Measurements from ENCODE around the gene AQP7. TPM values are rescaled to one million over a fixed set of nuclear protein-coding genes. Genes with fewer than 3 reads are reported as not detected.
A peak's percentile ranks its signal among the peaks of the same experiment; 100 is the strongest.

The AQP7 gene
- total and polyA plus RNA-seq, 7 experiments from 2014 or later, result 0.32 to 1.9 (median 0.87) TPM; not detected in 1

DNA sequence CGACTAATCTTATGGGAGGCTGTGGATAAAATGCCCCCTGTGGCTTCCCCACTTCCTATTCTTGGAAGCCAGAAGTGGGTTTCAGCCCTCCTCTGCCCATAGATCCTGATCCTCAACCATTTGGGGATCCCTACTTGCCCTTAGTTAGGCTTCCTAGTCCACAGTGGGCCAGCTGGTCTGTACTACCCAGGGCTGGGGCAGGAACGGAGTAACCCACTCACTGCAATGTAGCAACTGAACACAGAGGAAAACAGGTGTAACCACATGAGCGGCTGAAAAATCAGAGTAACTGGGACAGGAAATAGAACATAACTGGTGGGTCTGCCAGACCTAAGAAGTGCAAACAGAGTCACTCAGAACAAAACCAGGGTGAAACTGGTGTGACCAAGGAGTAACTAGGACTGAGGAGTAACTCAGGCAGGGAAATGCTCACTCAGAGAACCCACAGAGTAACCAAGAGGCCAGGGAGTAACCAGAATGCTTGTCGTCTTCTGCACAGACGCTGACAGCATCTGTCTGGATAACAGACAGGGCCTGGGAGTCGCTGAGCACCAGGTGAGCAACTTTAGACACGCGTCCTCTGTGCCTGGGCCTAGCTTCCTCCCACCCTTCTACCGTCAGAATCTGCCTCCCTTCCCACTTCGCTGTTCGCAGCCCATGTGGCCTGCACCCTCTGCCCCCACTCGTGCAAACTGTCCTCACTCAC is 44.0 kb upstream of the AQP7 start:
- Histone ChIP-seq H3K4me3 (ENCODE audit: low read length) (peak overlapping the region; percentile 86), H3K36me3 (ENCODE audit: control insufficient read depth in 2 of 3, insufficient read depth in 3 of 3, low read length in 3 of 3) (peaks cover 0 to 27% (median 20%) of the 10 kb centered on the region in 3 experiments), H3K9me3 (ENCODE audit: control insufficient read depth in 2 of 3, low read length in 3 of 3) (no peaks in the 10 kb centered on the region), H3K4me1 (ENCODE audit: control insufficient read depth in 2 of 2, insufficient read depth in 2 of 2, low read length in 2 of 2) (peaks cover 27 to 36% of the 10 kb centered on the region in 2 donors), H3K27ac (ENCODE audit: low read depth, low read length) (peak overlapping the region; percentile 85), H3K27me3 (ENCODE audit: control insufficient read depth in 2 of 2, insufficient read depth in 2 of 2, low read length in 2 of 2) (no peaks in the 10 kb centered on the region)
- DNase-seq, result peak in 8 of 9 donors; percentile 52 to 77 (median 68)
- POLR2A ChIA-PET, result interaction anchor here (0.7 to 5.8 kb wide), 11 partner anchors 12 to 159 kb away, joined by 3 to 102 read pairs (median 6); partner anchors contain the start of genes NFX1 and NOL6
- ATAC-seq, result peak; percentile 69
- Mint-ChIP-seq H3K27me3 (no peaks in the 10 kb centered on the region), H3K9me3 (peaks cover 0 to 2% (median 0%) of the 10 kb centered on the region in 11 donors), H3K27ac (peak overlapping the region; percentile 81 to 97 (median 95)), H3K36me3 (peaks cover 0 to 24% (median 4%) of the 10 kb centered on the region in 5 donors), H3K4me3 (peak overlapping the region; percentile 89 to 98 (median 94)), H3K4me1 (peaks cover 23 to 59% (median 45%) of the 10 kb centered on the region in 7 donors)
- intact Hi-C loops (cut with micrococcal nuclease), result loop anchor here in 1 of 2 donors (1.0 kb wide), 7 partner anchors 8 to 156 kb away; partner anchors contain the start of gene NFX1
- CTCF ChIA-PET, result interaction anchor here (0.6 to 8.5 kb wide), 7 partner anchors 16 to 159 kb away, joined by 3 to 134 read pairs (median 17); partner anchors contain the start of gene NOL6

DNA sequence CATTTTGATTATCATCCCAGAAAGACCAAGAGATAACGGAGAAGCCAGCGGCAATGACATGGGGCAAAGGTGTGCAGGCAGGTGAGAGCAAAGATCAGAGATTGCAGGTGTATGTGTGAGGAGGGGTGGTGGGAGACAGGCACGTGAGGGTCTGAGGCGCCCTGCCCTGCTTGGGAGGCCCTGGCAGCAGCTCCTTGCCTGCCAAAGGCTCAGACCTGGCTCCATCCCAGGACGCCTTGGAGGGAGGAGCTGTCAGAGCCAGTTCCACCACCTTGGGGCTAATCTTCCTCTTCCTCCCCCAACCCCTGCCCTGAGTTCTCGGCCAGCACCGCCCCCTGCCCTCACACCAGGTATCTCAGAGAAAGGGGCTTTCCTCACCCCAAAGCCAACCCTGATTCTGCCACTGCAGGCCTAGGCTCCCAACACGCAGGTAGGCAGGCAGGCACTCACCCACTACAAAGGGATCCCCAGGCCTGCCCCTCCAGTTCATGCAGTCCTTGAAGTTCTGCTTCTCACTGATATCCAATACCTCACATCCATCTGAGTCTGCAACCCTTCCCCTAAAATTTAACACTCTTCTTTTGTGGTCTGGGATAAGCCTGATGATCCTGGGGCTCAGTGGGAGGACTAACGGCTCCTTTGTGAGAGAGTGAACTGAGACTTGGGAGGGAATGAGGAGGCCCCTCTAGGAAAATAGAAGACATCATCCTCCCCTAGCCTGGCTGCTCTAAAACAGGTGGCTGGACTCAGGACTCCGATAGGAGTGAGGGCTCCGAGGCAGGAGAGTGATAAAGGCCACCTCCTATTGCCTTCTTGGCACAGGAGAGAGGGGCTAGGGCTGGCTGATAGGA is 43.2 kb upstream of the AQP7 start:
- H3K27ac ChIP-seq (ENCODE audit: low read depth, low read length), result peak overlapping the region; percentile 85
- Mint-ChIP-seq H3K27me3 (no peaks in the 10 kb centered on the region), H3K4me1 (peaks cover 23 to 59% (median 45%) of the 10 kb centered on the region in 7 donors), H3K27ac (peak overlapping the region; percentile 81 to 97 (median 95)), H3K36me3 (peaks cover 0 to 30% (median 2%) of the 10 kb centered on the region in 5 donors), H3K9me3 (peaks cover 0 to 2% (median 0%) of the 10 kb centered on the region in 11 donors), H3K4me3 (peak overlapping the region; percentile 89 to 98 (median 94))
- peak overlapping the region; percentile 86 for H3K4me3 ChIP-seq (ENCODE audit: low read length)
- CTCF ChIA-PET, result interaction anchor here (1.0 to 3.2 kb wide), 3 partner anchors 31 to 71 kb away, joined by 3 to 23 read pairs (median 5); no protein-coding TSS in a partner anchor
- DNase-seq, result peak in 4 of 9 donors; percentile 25 to 65 (median 39)
- peak; percentile 54 for ATAC-seq
- H3K27me3 ChIP-seq (ENCODE audit: control insufficient read depth in 2 of 2, insufficient read depth in 2 of 2, low read length in 2 of 2), result no peaks in the 10 kb centered on the region
- peaks cover 27 to 36% of the 10 kb centered on the region in 2 donors for H3K4me1 ChIP-seq (ENCODE audit: control insufficient read depth in 2 of 2, insufficient read depth in 2 of 2, low read length in 2 of 2)
- POLR2A ChIA-PET, result interaction anchor here (1.1 to 5.8 kb wide), 4 partner anchors 13 to 31 kb away, joined by 4 to 102 read pairs (median 31); partner anchors contain the start of gene NOL6
- no peaks in the 10 kb centered on the region for H3K9me3 ChIP-seq (ENCODE audit: control insufficient read depth in 2 of 3, low read length in 3 of 3)
- intact Hi-C loops (cut with micrococcal nuclease), result loop anchor here in 1 of 2 donors (1.0 kb wide), 7 partner anchors 7 to 155 kb away; partner anchors contain the start of gene NFX1
- peaks cover 0 to 33% (median 20%) of the 10 kb centered on the region in 3 experiments for H3K36me3 ChIP-seq (ENCODE audit: control insufficient read depth in 2 of 3, insufficient read depth in 3 of 3, low read length in 3 of 3)

DNA sequence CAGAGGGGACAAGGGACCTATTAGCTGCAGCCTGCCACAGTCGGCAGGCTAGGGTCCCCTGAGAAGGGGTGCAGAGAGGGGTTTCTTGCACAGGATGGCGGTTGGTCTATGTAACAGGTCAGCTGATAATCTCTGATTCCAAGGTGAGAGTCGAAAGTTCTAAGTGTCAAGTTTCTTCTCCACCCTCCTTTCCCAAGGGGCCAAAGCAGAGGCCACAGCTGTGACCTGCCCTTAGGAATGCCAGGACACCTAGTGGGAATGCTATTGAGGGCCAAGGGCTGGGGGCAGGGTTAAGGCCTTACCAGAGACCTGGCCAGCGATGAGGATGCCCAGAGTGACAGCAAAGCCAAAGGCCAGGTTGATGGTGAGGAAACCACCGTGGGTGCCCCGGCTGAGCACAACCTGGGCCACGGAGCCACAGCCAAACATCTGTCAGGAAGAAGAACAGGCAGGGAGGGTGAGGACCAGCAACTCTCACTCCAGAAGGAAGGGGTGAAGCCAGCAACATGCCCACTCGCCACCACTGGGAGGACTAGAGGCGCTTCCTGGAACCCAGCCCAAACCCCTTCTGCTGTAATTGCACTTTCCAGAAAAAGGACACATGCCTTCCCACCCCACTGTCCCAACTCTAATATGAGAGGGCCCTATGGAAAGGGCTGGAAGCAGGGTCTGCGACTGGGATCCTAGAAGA is 41.2 kb upstream of the AQP7 start:
- intact Hi-C loops (cut with micrococcal nuclease), result no loop called here
- CTCF ChIA-PET, result interaction anchor here (1.1 to 1.3 kb wide), 3 partner anchors 10 to 28 kb away, joined by 3 read pairs; no protein-coding TSS in a partner anchor
- Mint-ChIP-seq H3K9me3 (peaks cover 0 to 2% (median 0%) of the 10 kb centered on the region in 11 donors), H3K27ac (peak overlapping the region in 7 of 9 donors; percentile 59 to 97 (median 81)), H3K36me3 (peaks cover 0 to 35% (median 6%) of the 10 kb centered on the region in 5 donors), H3K4me1 (peaks cover 23 to 73% (median 48%) of the 10 kb centered on the region in 7 donors), H3K4me3 (peak overlapping the region in 5 of 10 donors; percentile 23 to 94 (median 45)), H3K27me3 (no peaks in the 10 kb centered on the region)
- ATAC-seq, result no peak
- Histone ChIP-seq H3K4me3 (ENCODE audit: low read length) (no peak overlapping the region), H3K4me1 (ENCODE audit: control insufficient read depth in 2 of 2, insufficient read depth in 2 of 2, low read length in 2 of 2) (peaks cover 27 to 35% of the 10 kb centered on the region in 2 donors), H3K9me3 (ENCODE audit: control insufficient read depth in 2 of 3, low read length in 3 of 3) (no peaks in the 10 kb centered on the region), H3K36me3 (ENCODE audit: control insufficient read depth in 2 of 3, insufficient read depth in 3 of 3, low read length in 3 of 3) (peaks cover 0 to 39% (median 20%) of the 10 kb centered on the region in 3 experiments), H3K27ac (ENCODE audit: low read depth, low read length) (peak overlapping the region; percentile 85), H3K27me3 (ENCODE audit: control insufficient read depth in 2 of 2, insufficient read depth in 2 of 2, low read length in 2 of 2) (no peaks in the 10 kb centered on the region)
- no peak for DNase-seq
- POLR2A ChIA-PET, result interaction anchor here (0.8 to 5.8 kb wide), 4 partner anchors 10 to 40 kb away, joined by 3 to 102 read pairs (median 4); no protein-coding TSS in a partner anchor

DNA sequence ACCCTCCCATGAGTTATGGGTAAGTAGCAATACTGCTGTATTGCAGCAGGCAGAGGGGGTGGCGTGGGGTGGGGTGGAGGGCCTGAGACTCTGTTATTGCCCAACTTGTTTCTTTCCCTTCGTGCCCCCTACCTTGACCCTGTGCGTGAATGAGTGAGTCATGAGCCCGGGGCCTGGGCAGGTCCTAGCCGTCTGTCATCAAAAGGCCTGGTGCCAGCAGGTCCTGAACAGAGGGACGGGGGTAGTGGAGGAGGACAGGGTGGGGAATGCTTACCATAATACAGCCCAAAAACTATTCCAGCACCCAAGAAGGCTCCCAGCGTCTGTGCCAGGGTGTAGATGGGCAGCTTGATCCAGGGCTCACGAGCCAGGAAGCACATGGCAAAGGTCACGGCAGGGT is 40.7 kb upstream of the AQP7 start:
- CTCF ChIA-PET, result interaction anchor here (1.1 to 1.3 kb wide), 2 partner anchors 16 to 27 kb away, joined by 3 read pairs; no protein-coding TSS in a partner anchor
- no peak for ATAC-seq
- Mint-ChIP-seq H3K9me3 (peaks cover 0 to 2% (median 0%) of the 10 kb centered on the region in 11 donors), H3K4me1 (peaks cover 23 to 68% (median 44%) of the 10 kb centered on the region in 7 donors), H3K4me3 (peak overlapping the region in 2 of 10 donors; percentile 33 to 41), H3K36me3 (peaks cover 0 to 35% (median 6%) of the 10 kb centered on the region in 5 donors), H3K27ac (peak overlapping the region in 7 of 9 donors; percentile 33 to 95 (median 65)), H3K27me3 (no peaks in the 10 kb centered on the region)
- Histone ChIP-seq H3K4me1 (ENCODE audit: control insufficient read depth in 2 of 2, insufficient read depth in 2 of 2, low read length in 2 of 2) (peaks cover 22 to 30% of the 10 kb centered on the region in 2 donors), H3K27me3 (ENCODE audit: control insufficient read depth in 2 of 2, insufficient read depth in 2 of 2, low read length in 2 of 2) (no peaks in the 10 kb centered on the region), H3K27ac (ENCODE audit: low read depth, low read length) (no peak overlapping the region), H3K9me3 (ENCODE audit: control insufficient read depth in 2 of 3, low read length in 3 of 3) (no peaks in the 10 kb centered on the region), H3K4me3 (ENCODE audit: low read length) (no peak overlapping the region), H3K36me3 (ENCODE audit: control insufficient read depth in 2 of 3, insufficient read depth in 3 of 3, low read length in 3 of 3) (peaks cover 0 to 39% (median 20%) of the 10 kb centered on the region in 3 experiments)
- no peak for DNase-seq
- intact Hi-C loops (cut with micrococcal nuclease), result no loop called here
- POLR2A ChIA-PET, result interaction anchor here (1.2 to 5.8 kb wide), 2 partner anchors 28 to 39 kb away, joined by 3 to 102 read pairs; no protein-coding TSS in a partner anchor

DNA sequence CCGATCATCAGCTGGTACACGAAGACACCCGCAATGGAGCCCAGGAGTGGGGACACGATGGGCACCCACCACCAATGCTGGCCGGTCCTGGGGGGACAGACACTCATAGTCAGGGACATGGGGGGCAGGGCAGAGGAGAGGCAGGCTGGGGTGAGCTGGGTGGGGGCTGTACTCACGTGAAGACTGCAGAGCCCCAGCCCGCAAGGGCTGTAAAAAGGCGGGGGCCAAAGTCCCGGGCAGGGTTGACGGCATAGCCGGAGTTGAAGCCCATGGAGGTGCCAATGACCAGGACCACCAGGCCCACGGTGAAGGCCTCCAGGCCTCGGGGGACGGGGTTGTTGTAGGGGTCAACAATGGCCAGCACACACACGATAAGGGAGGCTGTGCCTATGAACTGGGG is 39.8 kb upstream of the AQP7 start:
- Mint-ChIP-seq H3K4me3 (peak overlapping the region in 1 of 10 donors; percentile 20), H3K27ac (peak overlapping the region in 2 of 9 donors; percentile 83 to 87), H3K27me3 (no peaks in the 10 kb centered on the region), H3K9me3 (peaks cover 0 to 2% (median 0%) of the 10 kb centered on the region in 11 donors), H3K36me3 (peaks cover 0 to 38% (median 6%) of the 10 kb centered on the region in 5 donors), H3K4me1 (peaks cover 23 to 72% (median 43%) of the 10 kb centered on the region in 7 donors)
- intact Hi-C loops (cut with micrococcal nuclease), result no loop called here
- ATAC-seq (no peak), DNase-seq (no peak)
- Histone ChIP-seq H3K27me3 (ENCODE audit: control insufficient read depth in 2 of 2, insufficient read depth in 2 of 2, low read length in 2 of 2) (no peaks in the 10 kb centered on the region), H3K36me3 (ENCODE audit: control insufficient read depth in 2 of 3, insufficient read depth in 3 of 3, low read length in 3 of 3) (peaks cover 0 to 39% (median 20%) of the 10 kb centered on the region in 3 experiments), H3K27ac (ENCODE audit: low read depth, low read length) (no peak overlapping the region), H3K4me3 (ENCODE audit: low read length) (no peak overlapping the region), H3K9me3 (ENCODE audit: control insufficient read depth in 2 of 3, low read length in 3 of 3) (no peaks in the 10 kb centered on the region), H3K4me1 (ENCODE audit: control insufficient read depth in 2 of 2, insufficient read depth in 2 of 2, low read length in 2 of 2) (peaks cover 17 to 26% of the 10 kb centered on the region in 2 donors)
- POLR2A ChIA-PET, result interaction anchor here (0.7 to 1.4 kb wide), 2 partner anchors 9 to 46 kb away, joined by 3 to 4 read pairs; no protein-coding TSS in a partner anchor
- CTCF ChIA-PET, result interaction anchor here (1.7 kb wide), 1 partner anchor 26 kb away, joined by 4 read pairs; no protein-coding TSS in a partner anchor

Measured in naive thymus-derived CD4-positive, alpha-beta T cell (primary cell).